Left ventricle myocardium inferior (tissue), 1 donor: Measurements from ENCODE around the gene BNIP5. TPM values are rescaled to one million over a fixed set of nuclear protein-coding genes. Genes with fewer than 3 reads are reported as not detected.

Source experiments
- DNase-seq: peaks from one replicate; pipeline ENCODE4 v3.0.0-alpha.2; 2020
- H3K27ac ChIP-seq: fragments of 200-600 bp; replicated peaks from 2 replicates; pipeline ENCODE4 v1.8.0; 2021
- H3K27me3 ChIP-seq: fragments of 200-600 bp; 2 replicates; pipeline ENCODE4 v1.8.0; 2021; ENCODE audit warnings: low read depth
- H3K36me3 ChIP-seq: fragments of 200-600 bp; 2 replicates; pipeline ENCODE4 v1.8.0; 2021
- H3K4me1 ChIP-seq: fragments of 200-600 bp; 2 replicates; pipeline ENCODE4 v1.8.0; 2021
- H3K4me3 ChIP-seq: fragments of 200-600 bp; 2 replicates; pipeline ENCODE4 v1.8.0; 2021; ENCODE audit warnings: mild to moderate bottlenecking, moderate library complexity
- H3K9me3 ChIP-seq: fragments of 200-600 bp; replicated peaks from 2 replicates; pipeline ENCODE4 v1.8.0; 2021
- CTCF ChIP-seq: fragments of 200-600 bp; IDR thresholded peaks from 2 replicates; pipeline ENCODE4 v1.8.0; 2021; ENCODE audit warnings: antibody characterized with exemption, mild to moderate bottlenecking, borderline replicate concordance
- intact Hi-C: fragments of 100-400 bp; cut with micrococcal nuclease; formaldehyde crosslinking; loops from one replicate; pipeline ENCODE4 v1.11.0; 2022
- total RNA-seq: library from RNA; stranded (reverse); fragmentation: NEBNext Ultra II Directional; extraction: Animal tissue kit (Norgen Biotek cat#: 25700); gene quantifications from one replicate; pipeline ENCODE4 v1.2.1, GENCODE V29; 2021
- donor health status: DM: no; HTN: yes; CAD: no; lungs with severe emphysema.

Gene BNIP5
- total RNA-seq, 1 donor from 2014 or later = not detected

- intact Hi-C loops = no loop called here
- H3K36me3 ChIP-seq = no peaks in the 10 kb centered on the region
- no peak for DNase-seq
- peaks cover 95% of the 10 kb centered on the region for H3K27me3 ChIP-seq
- no peak overlapping the region for H3K27ac ChIP-seq
- H3K9me3 ChIP-seq = no peaks in the 10 kb centered on the region
- no peak overlapping the region for H3K4me3 ChIP-seq
- no peaks in the 10 kb centered on the region for H3K4me1 ChIP-seq
- TF ChIP-seq CTCF = no peak
These were observed 47.3 kb downstream of the BNIP5 start for GRCh38 chr6:36289281-36289878.

GRCh38 chr6:36286858-36287257, 49.8 kb downstream of the BNIP5 start:
- Histone ChIP-seq H3K9me3 (no peaks in the 10 kb centered on the region), H3K27me3 (peaks cover 94% of the 10 kb centered on the region)
- intact Hi-C loops = no loop called here

GRCh38 chr6:36285797-36286196, 50.9 kb downstream of the BNIP5 start:
- intact Hi-C loops = no loop called here
- H3K4me3 ChIP-seq = no peak overlapping the region
- H3K27me3 ChIP-seq = peaks cover 93% of the 10 kb centered on the region
- H3K4me1 ChIP-seq = no peaks in the 10 kb centered on the region
- no peaks in the 10 kb centered on the region for H3K9me3 ChIP-seq
- no peaks in the 10 kb centered on the region for H3K36me3 ChIP-seq
- no peak overlapping the region for H3K27ac ChIP-seq
- no peak for DNase-seq
- TF ChIP-seq CTCF = no peak

More at GRCh38 chr6:36286858-36287257, 49.8 kb downstream of the BNIP5 start:
- TF ChIP-seq CTCF = no peak
- Histone ChIP-seq H3K27ac (no peak overlapping the region), H3K4me1 (no peaks in the 10 kb centered on the region), H3K36me3 (no peaks in the 10 kb centered on the region), H3K4me3 (no peak overlapping the region)
- DNase-seq = no peak

- Histone ChIP-seq H3K4me3 (no peak overlapping the region), H3K27ac (no peak overlapping the region), H3K9me3 (no peaks in the 10 kb centered on the region), H3K4me1 (no peaks in the 10 kb centered on the region), H3K36me3 (no peaks in the 10 kb centered on the region), H3K27me3 (peaks cover 92% of the 10 kb centered on the region)
- intact Hi-C loops = no loop called here
- DNase-seq = no peak
- no peak for TF ChIP-seq CTCF
These were observed 51.5 kb downstream of the BNIP5 start for GRCh38 chr6:36285187-36285671.

- Histone ChIP-seq H3K9me3 (no peaks in the 10 kb centered on the region), H3K4me3 (no peak overlapping the region), H3K36me3 (no peaks in the 10 kb centered on the region), H3K4me1 (no peaks in the 10 kb centered on the region), H3K27me3 (peaks cover 92% of the 10 kb centered on the region), H3K27ac (no peak overlapping the region)
- DNase-seq = no peak
- TF ChIP-seq CTCF = no peak
- intact Hi-C loops = no loop called here
These were observed 52.3 kb downstream of the BNIP5 start for GRCh38 chr6:36284359-36284758.
